GM18873 (cell line): ENCODE measurements around the gene MCF2L.

Source experiments
- ATAC-seq: cut with Tn5 transposase; IDR thresholded peaks from one replicate; pipeline ENCODE4 v1.9.1; 2021; ENCODE audit warnings: mild to moderate bottlenecking, moderate library complexity, moderate number of reproducible peaks; ENCODE audit not compliant: unreplicated experiment, low FRiP score

Gene MCF2L

DNA sequence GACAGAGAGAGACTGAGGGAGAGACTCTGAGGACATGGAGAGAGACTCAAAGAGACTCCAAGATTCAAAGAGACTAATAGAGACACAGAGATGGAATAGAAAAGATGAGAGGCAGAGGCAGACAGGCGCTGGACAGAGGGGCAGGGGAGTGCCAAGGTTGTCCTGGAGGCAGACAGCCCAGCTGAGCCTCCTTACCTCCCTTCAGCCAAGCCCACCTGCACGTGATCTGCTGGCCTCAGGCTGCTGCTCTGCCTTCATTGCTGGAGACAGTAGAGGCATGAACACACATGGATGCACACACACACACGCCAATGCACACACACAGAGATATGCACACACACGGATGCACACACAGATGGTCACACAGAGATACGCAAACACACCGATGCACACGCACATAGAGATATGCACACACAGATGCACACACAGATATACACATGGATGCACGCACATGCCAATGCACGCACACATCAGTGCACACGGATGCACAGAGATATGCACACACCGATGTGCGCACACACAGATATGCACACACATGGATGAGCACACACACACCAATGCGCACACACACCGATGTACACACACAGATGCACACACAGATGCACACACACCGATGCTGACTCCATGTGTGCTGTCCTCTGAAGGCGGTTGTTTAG, 150.3 kb downstream of the MCF2L start:
- no peak for ATAC-seq

DNA sequence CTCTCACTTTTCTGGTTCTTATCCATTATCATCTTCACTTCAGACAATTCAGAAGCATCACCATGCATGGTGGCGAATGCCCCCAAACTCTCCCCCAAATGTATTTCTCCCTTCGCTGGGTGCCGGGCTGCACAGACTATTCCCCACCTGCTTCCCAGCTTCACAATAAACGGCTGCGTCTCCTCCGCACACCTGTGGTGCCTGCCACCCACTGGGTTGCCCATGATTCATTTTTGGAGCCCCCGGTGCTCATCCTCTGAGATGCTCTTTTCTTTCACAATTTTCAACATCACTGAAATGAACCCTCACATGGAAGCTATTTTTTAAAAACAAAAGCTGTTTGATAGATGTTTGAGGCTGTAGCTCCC, 150.8 kb downstream of the MCF2L start:
- ATAC-seq: no peak

DNA sequence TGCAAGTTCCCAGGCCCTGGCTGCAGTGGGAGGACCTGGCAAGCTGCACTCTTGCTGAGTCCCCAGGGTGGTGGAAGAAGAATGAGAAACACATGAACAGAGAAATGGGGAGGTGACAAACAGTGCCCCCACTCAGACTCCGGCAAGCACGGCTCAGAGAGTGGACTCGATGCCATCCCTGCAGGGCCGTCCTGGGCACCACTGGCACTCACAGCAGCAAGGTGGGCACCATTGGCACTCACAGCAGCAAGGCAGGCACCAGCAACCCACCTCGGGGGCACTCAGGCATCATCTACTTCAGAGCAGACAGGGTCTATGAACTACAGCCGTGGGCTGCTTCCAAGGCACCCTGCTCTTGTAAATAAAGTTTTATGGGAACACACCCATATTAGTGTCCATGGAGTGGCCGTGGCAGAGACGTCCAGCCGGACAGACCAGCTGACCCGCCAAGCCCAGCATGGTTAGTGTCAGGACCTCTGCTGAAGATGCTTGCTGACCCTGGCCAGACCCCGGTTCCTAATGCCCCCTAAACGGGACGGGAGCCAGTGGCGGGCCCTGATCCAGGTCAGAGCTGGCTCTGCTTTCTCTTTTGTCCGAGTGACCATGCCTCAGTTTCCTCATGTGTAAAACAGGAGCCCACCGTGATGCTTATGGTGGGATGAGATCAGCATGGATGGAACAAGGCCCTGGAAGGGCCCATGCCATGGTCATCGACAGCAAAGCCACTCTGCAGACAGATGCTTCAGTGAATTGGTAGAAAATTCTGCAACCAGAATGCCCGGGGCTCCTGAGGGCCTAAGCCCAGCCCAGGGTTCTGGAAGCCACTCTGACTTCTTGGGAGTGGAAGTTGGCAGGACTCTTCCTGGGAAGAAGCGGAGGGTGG, 151.5 kb downstream of the MCF2L start:
- ATAC-seq: no peak

DNA sequence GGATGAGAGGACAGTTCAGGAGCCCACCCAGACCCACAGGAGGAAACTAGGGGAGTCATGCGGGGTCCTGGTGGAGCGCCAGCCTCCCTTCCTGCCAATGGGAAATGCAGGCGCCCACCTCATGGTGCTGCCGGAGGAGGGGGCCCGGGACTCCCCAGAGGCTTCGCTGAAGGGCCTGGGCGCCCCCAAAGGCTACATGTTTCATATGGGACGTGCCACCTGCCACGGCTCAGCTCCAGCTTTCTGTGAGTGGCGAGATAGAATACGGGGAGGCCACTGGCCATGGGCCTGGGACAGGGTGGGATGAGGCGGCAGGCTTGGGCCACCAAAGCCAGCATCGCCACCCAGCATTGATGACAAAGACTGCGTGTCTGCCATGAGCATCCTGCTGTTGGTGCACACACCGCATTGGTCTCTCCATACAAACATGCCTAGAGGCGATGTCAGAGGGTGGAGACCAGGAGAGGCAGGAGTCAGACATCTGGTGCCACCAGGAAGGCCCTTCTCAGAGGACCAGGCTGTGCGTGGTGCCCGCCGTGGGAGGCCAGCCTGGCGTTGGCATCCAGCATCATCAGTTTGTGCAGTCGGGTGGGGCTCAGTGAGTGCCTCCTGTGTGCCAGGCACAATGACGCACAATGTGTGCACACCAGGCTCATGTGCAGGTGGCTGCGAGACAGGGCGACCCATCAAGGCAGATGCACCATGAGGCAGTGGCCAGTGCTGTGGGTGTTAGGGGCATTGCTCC, 152.3 kb downstream of the MCF2L start:
- no peak for ATAC-seq

DNA sequence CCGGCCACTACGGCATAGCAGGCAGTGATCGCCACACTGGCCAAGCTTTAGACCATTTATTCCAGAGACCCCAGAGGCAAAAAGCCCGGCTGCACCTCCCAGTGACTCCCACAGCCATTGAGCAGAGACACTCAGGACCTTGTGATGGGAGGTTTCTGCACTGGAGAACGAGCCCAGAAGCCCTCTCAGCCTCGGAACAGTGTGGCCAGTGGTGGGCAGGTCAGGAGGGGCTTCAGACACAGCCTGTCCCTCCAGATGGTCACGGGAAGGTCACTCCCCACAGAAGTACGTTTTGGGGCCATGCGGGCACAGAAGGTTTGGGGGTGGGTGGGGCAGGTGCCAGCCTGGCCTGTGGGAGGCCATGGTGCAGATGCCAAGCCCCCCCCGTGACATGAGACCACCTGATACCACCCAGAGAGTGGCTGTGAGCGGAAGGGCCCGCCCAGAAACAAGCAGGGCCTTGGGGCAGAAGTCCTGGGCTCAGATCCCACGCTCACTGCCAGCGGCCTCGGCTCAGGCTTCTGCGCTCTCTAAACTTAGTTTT, 153.0 kb downstream of the MCF2L start:
- ATAC-seq: no peak

DNA sequence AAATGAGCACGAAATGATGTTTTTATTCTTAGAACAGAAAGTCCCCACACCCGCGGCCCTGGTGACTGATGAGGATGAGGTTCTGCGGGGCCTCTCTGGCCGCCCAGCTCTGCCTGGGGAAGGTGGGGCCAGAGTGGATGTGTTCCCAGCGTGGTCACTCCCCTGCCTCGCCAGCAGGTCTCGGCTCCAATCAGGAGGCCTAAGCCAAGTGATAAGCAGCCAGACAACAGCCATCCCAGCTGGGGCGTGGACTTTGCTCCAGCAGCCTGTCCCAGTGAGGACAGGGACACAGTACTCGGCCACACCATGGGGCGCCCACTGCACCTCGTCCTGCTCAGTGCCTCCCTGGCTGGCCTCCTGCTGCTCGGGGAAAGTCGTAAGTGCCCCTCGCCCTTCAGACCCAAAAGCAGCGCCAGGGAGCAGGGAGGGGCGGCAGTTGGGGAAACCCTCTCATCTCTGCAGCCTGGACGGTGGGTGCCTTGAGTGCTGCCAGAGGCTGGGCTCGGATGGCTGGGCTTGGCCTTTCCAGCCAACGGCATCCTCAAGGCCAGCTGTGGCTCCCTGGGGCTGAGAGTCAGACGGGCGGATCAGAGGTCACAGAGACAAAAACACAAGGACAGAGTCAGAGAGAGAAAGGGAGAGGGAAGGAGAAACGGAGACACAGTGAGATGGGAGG, 153.7 kb downstream of the MCF2L start, which contains the start of gene F10:
F10 (plus strand) TSS at position 250 of the 676 bp plus-strand sequence; CDS start at position 307, 57 bp downstream.
- no peak for ATAC-seq

DNA sequence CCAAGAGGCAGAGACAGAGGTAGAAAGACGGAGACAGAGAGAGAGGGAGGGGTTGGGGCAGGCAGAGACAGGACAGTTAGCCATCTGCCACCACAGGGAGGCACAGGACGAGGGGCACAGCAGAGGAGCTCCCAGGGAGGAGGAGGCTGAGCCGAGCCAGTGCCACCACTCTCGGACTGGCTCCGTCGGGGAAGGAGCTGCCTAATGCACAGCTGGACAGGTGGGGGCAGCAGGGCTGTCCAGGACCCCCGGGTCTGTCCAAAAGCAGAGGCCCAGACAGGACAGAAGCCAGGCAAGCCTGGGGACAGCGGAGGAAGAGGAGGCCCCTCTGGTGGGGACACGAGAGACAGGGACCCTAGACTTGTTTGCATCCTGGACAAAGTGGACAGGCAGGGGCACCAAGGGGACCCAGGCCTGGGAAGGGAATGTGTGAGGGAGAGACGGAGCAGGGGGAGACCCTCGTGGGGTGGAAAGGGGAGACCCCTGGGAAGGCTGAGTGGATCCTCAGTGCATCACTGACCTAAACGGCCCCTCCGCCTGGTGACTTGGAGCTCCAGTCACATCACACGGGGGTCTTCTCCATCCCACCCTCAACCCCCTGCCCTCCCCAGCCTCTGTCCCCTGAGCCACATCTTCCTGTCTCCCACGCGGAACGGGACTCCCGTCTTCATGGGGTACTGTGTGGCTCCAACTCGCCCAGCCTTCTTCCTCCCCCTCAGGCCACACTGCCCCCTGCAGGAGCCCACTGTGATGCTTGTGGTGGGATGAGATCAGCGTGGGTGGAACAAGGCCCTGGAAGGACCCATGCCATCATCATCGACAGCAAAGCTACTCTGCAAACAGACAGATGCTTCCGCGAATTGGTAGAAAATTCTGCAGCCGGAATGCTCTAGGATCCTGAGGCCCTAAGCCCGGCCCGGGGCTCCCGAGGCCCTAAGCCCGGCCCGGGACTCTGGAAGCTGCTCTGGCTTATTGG, 154.5 kb downstream of the MCF2L start:
- no peak for ATAC-seq

DNA sequence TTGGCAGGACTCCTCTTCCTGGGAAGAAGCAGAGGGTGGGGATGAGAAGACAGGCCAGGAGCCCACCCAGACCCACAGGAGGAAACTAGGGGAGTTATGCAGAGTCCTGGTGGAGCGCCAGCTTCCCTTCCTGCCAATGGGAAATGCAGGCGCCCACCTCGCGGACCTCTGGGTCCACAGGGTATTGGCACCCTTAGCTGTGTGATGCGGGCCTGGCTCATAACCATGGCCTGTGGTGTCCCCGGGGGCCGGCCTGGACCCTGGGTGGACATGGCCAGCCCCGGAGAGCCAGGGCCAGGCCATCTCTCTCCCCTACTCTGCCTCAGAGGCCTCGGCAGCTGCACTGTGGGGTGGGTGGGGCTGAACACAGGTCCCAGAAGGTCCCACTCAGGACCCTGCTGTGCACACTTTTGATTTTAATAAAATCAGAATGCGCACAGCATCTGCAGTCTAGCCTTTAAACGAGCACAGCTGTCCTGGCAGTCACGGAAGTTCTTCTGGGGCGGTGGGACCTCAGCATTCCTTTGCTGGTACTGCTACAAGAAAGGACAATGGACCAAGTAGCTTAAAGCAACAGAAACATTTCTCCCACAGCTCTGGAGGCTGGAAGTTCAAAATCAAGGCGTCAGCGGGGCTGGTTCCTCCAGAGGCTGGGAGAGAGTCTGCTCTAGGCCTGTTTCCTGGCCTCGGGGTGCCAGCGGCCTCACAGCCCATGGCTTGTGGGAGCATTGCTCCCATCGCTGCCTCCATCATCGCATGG, 155.4 kb downstream of the MCF2L start:
- no peak for ATAC-seq

DNA sequence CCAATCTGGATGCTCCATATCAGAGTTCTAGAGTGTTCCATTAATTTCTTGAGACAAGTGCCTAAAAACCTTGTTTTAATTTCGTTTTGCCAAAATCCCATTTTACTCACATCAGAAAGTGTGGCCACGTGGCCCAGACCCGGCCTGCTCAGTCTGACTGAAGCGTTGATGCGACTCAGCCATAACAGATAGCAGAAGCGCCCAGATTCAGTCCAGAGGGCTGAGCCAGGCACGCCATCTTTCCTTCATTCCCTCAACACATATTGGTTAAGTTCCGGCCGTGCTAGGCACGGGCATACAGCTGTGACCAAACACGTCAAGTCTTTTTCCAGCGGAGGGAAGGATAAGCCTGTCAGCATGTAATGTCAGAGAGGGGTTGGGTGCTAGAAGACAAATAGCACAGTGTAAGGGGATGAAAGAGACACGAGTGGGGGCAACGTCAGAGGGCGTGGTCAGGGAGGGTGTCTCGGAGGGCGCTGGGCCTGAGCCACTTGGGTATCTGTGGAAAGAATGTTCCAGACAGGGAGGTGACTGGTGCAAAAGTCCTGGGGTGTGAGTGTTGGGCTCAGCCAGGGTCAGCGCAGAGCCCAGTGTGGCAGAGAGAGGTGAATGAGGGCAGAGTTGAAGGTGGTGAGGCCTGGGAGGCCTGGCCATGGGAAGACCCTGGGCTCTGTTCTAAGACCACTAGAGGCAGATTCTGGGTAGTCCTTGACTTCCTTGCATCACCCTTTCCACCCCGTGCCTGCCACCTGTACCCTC, 156.7 kb downstream of the MCF2L start:
- no peak for ATAC-seq

DNA sequence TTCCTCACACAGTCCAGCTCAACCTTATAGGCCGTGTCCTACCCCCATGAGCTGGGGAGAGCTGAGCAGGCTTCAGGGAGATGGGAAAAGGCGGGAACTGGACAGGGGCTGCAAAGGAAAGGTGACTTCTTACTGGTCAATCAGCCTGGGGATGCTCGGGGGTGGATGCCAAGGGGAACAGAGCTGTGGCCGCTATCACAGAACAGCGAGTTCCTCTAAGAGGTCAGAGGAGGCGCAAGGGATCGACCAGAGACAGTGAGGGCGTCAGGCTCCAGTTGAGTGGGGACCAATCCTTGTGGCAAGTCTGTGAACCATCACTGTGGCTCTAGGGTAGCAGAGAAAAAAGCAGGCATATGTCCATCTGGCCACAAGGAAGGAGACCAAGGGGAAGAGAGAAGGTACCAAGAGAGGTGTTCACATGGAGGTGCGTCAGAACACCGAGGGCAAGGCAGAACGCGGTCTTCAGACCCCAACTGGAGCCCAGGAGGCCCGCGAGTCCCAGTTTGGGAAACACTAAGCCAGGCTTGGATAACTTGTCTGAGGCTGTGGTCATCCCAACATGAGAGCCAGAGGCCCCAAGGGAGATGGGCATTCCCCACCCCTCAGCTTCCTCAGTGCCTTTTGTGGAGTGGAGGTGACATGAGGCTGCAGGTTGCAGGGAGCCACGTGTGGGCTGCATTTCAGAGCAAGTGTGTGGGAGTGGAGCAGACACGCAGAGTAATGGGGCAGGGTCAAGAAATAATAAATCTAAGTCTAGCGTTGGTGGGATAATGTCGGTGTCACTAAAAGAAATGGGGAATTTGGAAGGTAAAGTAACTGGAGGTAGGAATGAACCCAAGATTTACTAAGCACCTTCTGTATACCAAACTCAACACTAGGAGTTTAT, 157.5 kb downstream of the MCF2L start:
- no peak for ATAC-seq

DNA sequence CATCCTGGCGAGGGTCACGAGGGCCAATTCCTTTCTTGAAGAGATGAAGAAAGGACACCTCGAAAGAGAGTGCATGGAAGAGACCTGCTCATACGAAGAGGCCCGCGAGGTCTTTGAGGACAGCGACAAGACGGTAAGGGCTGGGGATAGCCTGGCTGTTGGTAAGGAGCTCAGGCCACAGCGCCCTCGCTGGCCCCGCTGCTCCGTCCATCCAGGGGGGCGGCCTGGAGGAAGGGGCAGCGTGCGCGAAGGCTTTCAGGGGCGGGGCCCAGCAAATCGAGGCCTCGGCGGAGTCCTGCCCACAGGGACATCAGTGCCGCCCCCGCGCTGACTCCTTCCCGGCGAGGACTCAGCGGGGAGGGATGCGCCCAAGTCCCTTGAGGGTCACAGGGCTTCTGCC, 160.5 kb downstream of the MCF2L start:
- ATAC-seq: no peak

DNA sequence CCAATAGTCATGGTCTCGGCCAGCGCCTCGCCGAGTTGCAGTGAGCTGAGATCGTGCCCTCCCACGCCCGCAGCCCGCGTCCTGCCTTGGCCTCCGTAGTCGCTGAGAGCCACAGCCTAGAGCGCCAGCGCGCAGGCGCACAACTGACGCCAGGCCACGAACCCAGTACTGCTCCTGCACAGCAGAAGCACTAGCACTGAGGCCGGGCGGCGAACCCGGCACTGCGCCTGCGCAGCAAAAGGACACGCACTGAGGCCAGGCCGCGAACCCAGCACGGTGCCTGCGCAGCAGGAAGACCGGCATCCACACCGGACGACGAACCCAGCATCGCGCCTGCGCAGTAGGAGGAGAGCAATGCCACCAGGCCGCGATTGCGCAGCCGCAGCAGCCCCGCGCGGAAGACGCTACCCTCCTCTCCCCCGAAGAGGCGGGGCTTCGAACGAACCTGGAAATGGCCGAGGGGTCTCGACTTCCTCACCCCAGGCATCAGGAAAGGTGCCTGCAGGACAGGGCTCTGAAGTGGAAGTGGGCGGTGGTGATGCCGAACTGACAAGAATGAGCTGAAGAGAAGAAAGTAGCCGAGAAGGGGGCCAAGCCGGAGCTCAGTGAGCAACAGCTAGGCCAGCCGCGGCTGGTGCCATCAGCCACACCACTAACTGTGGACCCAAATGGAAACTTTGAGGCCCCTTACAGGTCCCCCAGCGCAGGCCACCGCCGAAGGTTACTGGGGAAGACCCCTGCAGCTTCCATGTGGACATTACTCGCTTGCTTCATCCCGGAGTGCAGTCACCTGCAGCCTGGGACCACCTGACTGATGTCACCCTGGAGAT, 161.1 kb downstream of the MCF2L start:
- ATAC-seq: no peak

DNA sequence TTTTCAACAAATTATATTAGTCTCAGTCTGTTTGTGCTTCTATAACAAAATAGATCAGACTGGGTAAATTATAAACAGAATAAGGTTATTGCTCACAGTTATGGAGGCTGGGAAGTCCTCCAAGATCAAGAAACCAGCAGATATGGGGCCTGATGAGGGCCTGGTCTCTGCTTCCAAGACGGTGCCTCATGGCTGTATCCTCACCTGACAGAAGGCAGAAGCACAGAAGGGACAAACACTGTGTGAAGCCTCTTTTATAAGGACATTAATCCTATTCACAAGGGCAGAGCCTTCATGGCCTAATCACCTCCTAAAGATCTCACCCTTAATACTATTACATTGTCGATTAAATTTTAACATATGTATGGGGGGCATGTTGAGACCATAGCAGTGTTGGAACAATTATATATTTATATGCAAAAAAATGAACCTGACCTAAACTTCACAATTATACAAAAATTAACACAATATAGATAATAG, 166.3 kb downstream of the MCF2L start:
- ATAC-seq: no peak

DNA sequence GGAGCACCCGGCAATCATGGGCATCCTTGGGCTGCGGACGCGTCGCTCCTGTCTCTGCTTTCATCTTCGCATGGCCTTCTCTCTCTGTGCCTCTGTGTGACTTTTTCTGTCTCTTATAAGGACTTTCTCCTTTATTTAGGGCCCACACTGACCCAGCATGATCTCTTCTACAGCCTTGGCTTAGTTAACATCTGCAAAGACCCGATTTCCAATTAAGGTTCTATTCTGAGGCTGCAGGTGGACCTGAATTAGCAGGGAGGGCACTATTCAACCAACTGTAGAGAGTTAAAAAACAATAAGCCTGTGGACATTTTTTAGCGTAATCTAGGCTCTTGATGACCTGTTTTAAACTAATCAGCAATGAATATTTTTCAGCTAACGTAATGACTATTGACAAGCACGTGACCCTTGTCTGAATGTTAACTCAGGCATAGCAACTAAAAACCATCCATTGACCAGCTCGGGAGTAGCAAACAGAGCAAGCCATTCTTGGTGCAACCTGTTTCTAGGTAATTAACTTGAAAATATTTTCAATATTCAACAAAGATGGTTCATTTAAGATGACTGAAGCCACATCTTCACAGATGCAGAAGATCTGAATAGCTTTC, 168.8 kb downstream of the MCF2L start:
- ATAC-seq: no peak

DNA sequence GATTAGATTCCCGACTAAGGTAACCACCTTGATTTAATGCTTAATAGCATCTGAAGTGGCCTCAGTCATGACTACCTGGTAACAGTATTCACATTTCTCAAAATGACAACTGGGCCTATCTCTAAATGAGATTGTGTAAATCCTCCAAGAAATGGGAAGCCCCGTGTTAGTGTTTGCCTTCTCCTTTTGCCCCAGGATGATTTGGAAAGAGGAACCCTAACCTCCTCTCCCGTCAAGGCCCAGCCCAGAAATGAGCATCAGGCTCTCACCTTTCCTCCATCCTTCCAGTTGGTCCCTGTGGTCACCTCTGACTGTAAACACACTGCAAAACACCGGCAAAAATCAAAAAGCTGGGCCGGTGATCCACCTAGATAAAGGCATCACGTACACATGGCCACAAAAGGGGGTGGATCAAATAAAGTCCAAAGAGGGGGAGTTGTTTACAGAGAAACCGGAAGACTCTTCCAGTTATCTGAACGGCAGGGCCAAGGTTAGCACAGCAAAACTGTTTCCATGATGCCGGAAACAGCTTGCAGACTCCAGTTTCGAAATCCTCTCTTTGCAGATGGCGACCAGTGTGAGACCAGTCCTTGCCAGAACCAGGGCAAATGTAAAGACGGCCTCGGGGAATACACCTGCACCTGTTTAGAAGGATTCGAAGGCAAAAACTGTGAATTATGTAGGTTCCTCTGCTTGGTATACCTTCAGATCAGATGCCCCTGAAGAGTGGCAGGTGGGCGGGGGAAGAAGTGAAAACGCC, 170.0 kb downstream of the MCF2L start:
- no peak for ATAC-seq
